HG03139 (cell line): ENCODE measurements around the gene TAX1BP1.
"Not testable (repeated sequence)": the region's sequence is repeated elsewhere in the genome, so short reads cannot be mapped to it uniquely, and the experiment has no call there.

ENCODE experiments used
- ATAC-seq: cut with Tn5 transposase; IDR thresholded peaks from one replicate; pipeline ENCODE4 v1.9.1; 2021; ENCODE audit not compliant: unreplicated experiment

TAX1BP1 gene

GRCh38 chr7:27842094-27842692 lies 102.2 kb downstream of the TAX1BP1 start:
- ATAC-seq = no peak

- ATAC-seq = no peak
Observed at GRCh38 chr7:27842851-27843250, 102.9 kb downstream of the TAX1BP1 start.

- ATAC-seq = no peak
Observed at GRCh38 chr7:27843584-27844305, 103.8 kb downstream of the TAX1BP1 start.

- no peak for ATAC-seq
Observed at GRCh38 chr7:27846388-27846787, 106.4 kb downstream of the TAX1BP1 start.

GRCh38 chr7:27850531-27850930 lies 110.6 kb downstream of the TAX1BP1 start:
- no peak for ATAC-seq

GRCh38 chr7:27856703-27857485 lies 116.9 kb downstream of the TAX1BP1 start:
- ATAC-seq = not testable (repeated sequence)

GRCh38 chr7:27860800-27861199 lies 120.8 kb downstream of the TAX1BP1 start:
- ATAC-seq = no peak

- no peak for ATAC-seq
Observed at GRCh38 chr7:27861747-27862146, 121.8 kb downstream of the TAX1BP1 start.

- no peak for ATAC-seq
Observed at GRCh38 chr7:27863880-27864279, 123.9 kb downstream of the TAX1BP1 start.

- no peak for ATAC-seq
Observed at GRCh38 chr7:27866256-27866655, 126.3 kb downstream of the TAX1BP1 start.

GRCh38 chr7:27866828-27867672 lies 127.1 kb downstream of the TAX1BP1 start:
- no peak for ATAC-seq

GRCh38 chr7:27868131-27868550 lies 128.2 kb downstream of the TAX1BP1 start:
- ATAC-seq = no peak

GRCh38 chr7:27869056-27869455 lies 129.1 kb downstream of the TAX1BP1 start:
- no peak for ATAC-seq

- no peak for ATAC-seq
Observed at GRCh38 chr7:27870595-27870994, 130.6 kb downstream of the TAX1BP1 start.

- no peak for ATAC-seq
Observed at GRCh38 chr7:27871086-27871485, 131.1 kb downstream of the TAX1BP1 start.

GRCh38 chr7:27871866-27872265 lies 131.9 kb downstream of the TAX1BP1 start:
- no peak for ATAC-seq

GRCh38 chr7:27872356-27873275 lies 132.7 kb downstream of the TAX1BP1 start:
- ATAC-seq = no peak

GRCh38 chr7:27873981-27874957 lies 134.3 kb downstream of the TAX1BP1 start:
- no peak for ATAC-seq

- ATAC-seq = no peak
Observed at GRCh38 chr7:27875061-27875460, 135.1 kb downstream of the TAX1BP1 start.
